GM23338 (cell line): ENCODE data around the gene NIBAN1. TPM values are rescaled to one million over a fixed set of nuclear protein-coding genes. Genes with fewer than 3 reads are reported as not detected.

ENCODE experiments used
- ATAC-seq: fragments of 200-7000 bp; cut with Tn5 transposase; 3 replicates; pipeline ENCODE4 v1.9.1; 2020
- DNase-seq: peaks from one replicate; pipeline ENCODE4 v3.0.0-alpha.2; 2015; ENCODE audit warnings: low spot score
- H2AFZ ChIP-seq: fragments of 200-600 bp; sonication (generic); 2 replicates; pipeline ENCODE4 v1.8.0; 2016; ENCODE audit warnings: antibody characterized with exemption, mild to moderate bottlenecking, moderate library complexity
- H3F3A ChIP-seq: fragments of 200-600 bp; sonication (generic); replicated peaks from 2 replicates; pipeline ENCODE4 v1.8.0; 2017; ENCODE audit warnings: antibody characterized with exemption, mixed run types, low read depth
- H3K27ac ChIP-seq: fragments of 200-600 bp; sonication (generic); 2 replicates; pipeline ENCODE4 v1.6.1; 2016; ENCODE audit warnings: low read depth
- H3K27me3 ChIP-seq: fragments of 200-600 bp; sonication (generic); 2 replicates; pipeline ENCODE4 v1.8.0; 2016; ENCODE audit warnings: mild to moderate bottlenecking, mixed run types, moderate library complexity; ENCODE audit not compliant: insufficient read depth
- H3K36me3 ChIP-seq: fragments of 200-600 bp; sonication (generic); 2 replicates; pipeline ENCODE4 v1.8.0; 2016; ENCODE audit warnings: mild to moderate bottlenecking; ENCODE audit not compliant: insufficient read depth
- H3K4me1 ChIP-seq: fragments of 200-600 bp; sonication (generic); 2 replicates; pipeline ENCODE4 v1.8.0; 2016; ENCODE audit warnings: mild to moderate bottlenecking, moderate library complexity; ENCODE audit not compliant: insufficient read depth
- H3K4me2 ChIP-seq: fragments of 200-600 bp; sonication (generic); 2 replicates; pipeline ENCODE4 v1.7.1; 2017; ENCODE audit warnings: mixed run types
- H3K4me3 ChIP-seq: fragments of 200-600 bp; sonication (generic); 2 replicates; pipeline ENCODE4 v1.6.1; 2016; ENCODE audit warnings: mixed run types
- H3K79me2 ChIP-seq: fragments of 200-600 bp; sonication (generic); replicated peaks from 2 replicates; pipeline ENCODE4 v1.8.0; 2017; ENCODE audit warnings: mild to moderate bottlenecking; ENCODE audit not compliant: insufficient read depth
- H3K9me2 ChIP-seq: fragments of 200-600 bp; sonication (generic); 2 replicates; pipeline ENCODE4 v1.8.0; 2017; ENCODE audit not compliant: insufficient read depth
- H4K20me1 ChIP-seq: fragments of 200-600 bp; sonication (generic); replicated peaks from 2 replicates; pipeline ENCODE4 v1.8.0; 2017; ENCODE audit warnings: mild to moderate bottlenecking; ENCODE audit not compliant: insufficient read depth
- H3K27ac Mint-ChIP-seq: 2 replicates; pipeline ENCODE4 v1.8.0; 2020; ENCODE audit warnings: inconsistent platforms, mild to moderate bottlenecking, moderate library complexity, mixed read lengths
- H3K27me3 Mint-ChIP-seq: 3 replicates; pipeline ENCODE4 v1.8.0; 2022; ENCODE audit warnings: low read depth, mild to moderate bottlenecking, moderate library complexity, mixed read lengths, inconsistent platforms; ENCODE audit not compliant: insufficient read depth, poor library complexity
- H3K36me3 Mint-ChIP-seq: 3 replicates; pipeline ENCODE4 v1.8.0; 2021; ENCODE audit warnings: low read depth, mild to moderate bottlenecking, inconsistent platforms, moderate library complexity, mixed read lengths
- H3K4me1 Mint-ChIP-seq: 3 replicates; pipeline ENCODE4 v1.8.0; 2020; ENCODE audit warnings: mild to moderate bottlenecking, inconsistent platforms, mixed read lengths
- H3K4me3 Mint-ChIP-seq: 3 replicates; pipeline ENCODE4 v1.8.0; 2021; ENCODE audit warnings: moderate library complexity, mild to moderate bottlenecking, inconsistent platforms, mixed read lengths
- H3K9me3 Mint-ChIP-seq: 3 replicates; pipeline ENCODE4 v1.8.0; 2020; ENCODE audit warnings: moderate library complexity, mild to moderate bottlenecking, inconsistent platforms, mixed read lengths
- CREB1 ChIP-seq: fragments of 250-450 bp; sonication (Bioruptor Pico); IDR thresholded peaks from 2 replicates; pipeline ENCODE4 v1.5.0; 2020; ENCODE audit warnings: low read depth, mild to moderate bottlenecking, moderate library complexity
- ETS1 ChIP-seq: IDR thresholded peaks from 2 replicates; pipeline ENCODE4 v1.6.1; 2016; ENCODE audit warnings: antibody characterized with exemption
- EZH2 ChIP-seq: fragments of 200-600 bp; sonication (generic); IDR thresholded peaks from one replicate; pipeline ENCODE4 v1.8.0; 2017; ENCODE audit warnings: antibody characterized with exemption, mild to moderate bottlenecking, low read depth; ENCODE audit not compliant: unreplicated experiment
- EZH2phosphoT487 ChIP-seq: fragments of 200-600 bp; sonication (generic); IDR thresholded peaks from one replicate; pipeline ENCODE4 v1.8.1; 2018; ENCODE audit warnings: antibody characterized with exemption; ENCODE audit not compliant: unreplicated experiment
- JUNB ChIP-seq: IDR thresholded peaks from one replicate; pipeline ENCODE4 v1.6.1; 2016; ENCODE audit warnings: antibody characterized with exemption; ENCODE audit not compliant: unreplicated experiment
- NANOG ChIP-seq: IDR thresholded peaks from 2 replicates; pipeline ENCODE4 v1.6.1; 2016; ENCODE audit warnings: antibody characterized with exemption, borderline replicate concordance
- POLR2AphosphoS5 ChIP-seq: IDR thresholded peaks from 2 replicates; pipeline ENCODE4 v1.6.1; 2016; ENCODE audit warnings: antibody characterized with exemption, low read depth
- STAT1 ChIP-seq: IDR thresholded peaks from one replicate; pipeline ENCODE4 v1.6.1; 2016; ENCODE audit warnings: antibody characterized with exemption; ENCODE audit not compliant: unreplicated experiment
- ZNF114 ChIP-seq: fragments of 250-450 bp; sonication (Bioruptor Pico); IDR thresholded peaks from 2 replicates; pipeline ENCODE4 v1.5.0; 2020; ENCODE audit warnings: mild to moderate bottlenecking, moderate library complexity
- ZNF331 ChIP-seq: fragments of 250-450 bp; sonication (Bioruptor Pico); IDR thresholded peaks from 2 replicates; pipeline ENCODE4 v1.5.0; 2020; ENCODE audit warnings: low read depth, mild to moderate bottlenecking, moderate library complexity
- polyA plus RNA-seq: library from polyadenylated mRNA; unstranded; fragments of >200 nt; fragmentation: Nextera tagmentation; extraction: Ambion mirVana; gene quantifications from 2 replicates; pipeline ENCODE4 v1.2.1, GENCODE V29; 2016
- total RNA-seq: library from RNA; depleted of rRNA; stranded (reverse); fragments of >200 nt; shearing (Covaris generic); gene quantifications from 2 replicates; pipeline ENCODE4 v1.2.3, GENCODE V29; 2014
- TF ChIP-seq, protein P1 (sequence below): fragments of 250-450 bp; sonication (Bioruptor Pico); IDR thresholded peaks from 2 replicates; pipeline ENCODE4 v1.5.0; 2020; ENCODE audit warnings: mild to moderate bottlenecking, moderate library complexity
- TF ChIP-seq, protein P2 (sequence below): IDR thresholded peaks from one replicate; pipeline ENCODE4 v1.6.1; 2018; ENCODE audit warnings: antibody characterized with exemption; ENCODE audit not compliant: unreplicated experiment
- TF ChIP-seq, protein P3 (sequence below), 2 experiments: fragments of 200-600 bp in 1 of 2; sonication (generic) in 1 of 2; conservative IDR thresholded peaks; 2 replicates each; pipeline versions ENCODE4 v1.5.1 to v1.6.1; 2016 to 2017; ENCODE audit warnings: antibody characterized with exemption in 2 of 2, low read depth in 2 of 2, mild to moderate bottlenecking in 2 of 2, moderate library complexity in 1 of 2

Gene NIBAN1
- total and polyA plus RNA-seq, 2 experiments from 2014 or later: 5.5 to 12.3 TPM

- no peaks in the 10 kb centered on the region for H3F3A ChIP-seq
- H3K4me3 Mint-ChIP-seq: no peak overlapping the region
- no peaks in the 10 kb centered on the region for H3K36me3 ChIP-seq
- no peak for ATAC-seq
- H3K27me3 ChIP-seq: no peaks in the 10 kb centered on the region
- no peak overlapping the region for H3K27ac Mint-ChIP-seq
- H3K9me2 ChIP-seq: no peaks in the 10 kb centered on the region
- no peaks in the 10 kb centered on the region for H3K79me2 ChIP-seq
- H3K4me1 Mint-ChIP-seq: no peaks in the 10 kb centered on the region
- no peak for DNase-seq
- H3K27ac ChIP-seq: no peak overlapping the region
- no peaks in the 10 kb centered on the region for H3K9me3 Mint-ChIP-seq
- peaks cover 5% of the 10 kb centered on the region for H3K27me3 Mint-ChIP-seq
- no peaks in the 10 kb centered on the region for H3K36me3 Mint-ChIP-seq
- H3K4me2 ChIP-seq: no peak overlapping the region
- TF ChIP-seq EZH2 (no peak), ZNF114 (CRISPR knock-in tag) (no peak), JUNB (no peak), ETS1 (no peak), CREB1 (no peak), ZNF331 (CRISPR knock-in tag) (no peak), NANOG (no peak), STAT1 (no peak), EZH2phosphoT487 (no peak), POLR2AphosphoS5 (no peak)
- TF ChIP-seq, protein P1, sequence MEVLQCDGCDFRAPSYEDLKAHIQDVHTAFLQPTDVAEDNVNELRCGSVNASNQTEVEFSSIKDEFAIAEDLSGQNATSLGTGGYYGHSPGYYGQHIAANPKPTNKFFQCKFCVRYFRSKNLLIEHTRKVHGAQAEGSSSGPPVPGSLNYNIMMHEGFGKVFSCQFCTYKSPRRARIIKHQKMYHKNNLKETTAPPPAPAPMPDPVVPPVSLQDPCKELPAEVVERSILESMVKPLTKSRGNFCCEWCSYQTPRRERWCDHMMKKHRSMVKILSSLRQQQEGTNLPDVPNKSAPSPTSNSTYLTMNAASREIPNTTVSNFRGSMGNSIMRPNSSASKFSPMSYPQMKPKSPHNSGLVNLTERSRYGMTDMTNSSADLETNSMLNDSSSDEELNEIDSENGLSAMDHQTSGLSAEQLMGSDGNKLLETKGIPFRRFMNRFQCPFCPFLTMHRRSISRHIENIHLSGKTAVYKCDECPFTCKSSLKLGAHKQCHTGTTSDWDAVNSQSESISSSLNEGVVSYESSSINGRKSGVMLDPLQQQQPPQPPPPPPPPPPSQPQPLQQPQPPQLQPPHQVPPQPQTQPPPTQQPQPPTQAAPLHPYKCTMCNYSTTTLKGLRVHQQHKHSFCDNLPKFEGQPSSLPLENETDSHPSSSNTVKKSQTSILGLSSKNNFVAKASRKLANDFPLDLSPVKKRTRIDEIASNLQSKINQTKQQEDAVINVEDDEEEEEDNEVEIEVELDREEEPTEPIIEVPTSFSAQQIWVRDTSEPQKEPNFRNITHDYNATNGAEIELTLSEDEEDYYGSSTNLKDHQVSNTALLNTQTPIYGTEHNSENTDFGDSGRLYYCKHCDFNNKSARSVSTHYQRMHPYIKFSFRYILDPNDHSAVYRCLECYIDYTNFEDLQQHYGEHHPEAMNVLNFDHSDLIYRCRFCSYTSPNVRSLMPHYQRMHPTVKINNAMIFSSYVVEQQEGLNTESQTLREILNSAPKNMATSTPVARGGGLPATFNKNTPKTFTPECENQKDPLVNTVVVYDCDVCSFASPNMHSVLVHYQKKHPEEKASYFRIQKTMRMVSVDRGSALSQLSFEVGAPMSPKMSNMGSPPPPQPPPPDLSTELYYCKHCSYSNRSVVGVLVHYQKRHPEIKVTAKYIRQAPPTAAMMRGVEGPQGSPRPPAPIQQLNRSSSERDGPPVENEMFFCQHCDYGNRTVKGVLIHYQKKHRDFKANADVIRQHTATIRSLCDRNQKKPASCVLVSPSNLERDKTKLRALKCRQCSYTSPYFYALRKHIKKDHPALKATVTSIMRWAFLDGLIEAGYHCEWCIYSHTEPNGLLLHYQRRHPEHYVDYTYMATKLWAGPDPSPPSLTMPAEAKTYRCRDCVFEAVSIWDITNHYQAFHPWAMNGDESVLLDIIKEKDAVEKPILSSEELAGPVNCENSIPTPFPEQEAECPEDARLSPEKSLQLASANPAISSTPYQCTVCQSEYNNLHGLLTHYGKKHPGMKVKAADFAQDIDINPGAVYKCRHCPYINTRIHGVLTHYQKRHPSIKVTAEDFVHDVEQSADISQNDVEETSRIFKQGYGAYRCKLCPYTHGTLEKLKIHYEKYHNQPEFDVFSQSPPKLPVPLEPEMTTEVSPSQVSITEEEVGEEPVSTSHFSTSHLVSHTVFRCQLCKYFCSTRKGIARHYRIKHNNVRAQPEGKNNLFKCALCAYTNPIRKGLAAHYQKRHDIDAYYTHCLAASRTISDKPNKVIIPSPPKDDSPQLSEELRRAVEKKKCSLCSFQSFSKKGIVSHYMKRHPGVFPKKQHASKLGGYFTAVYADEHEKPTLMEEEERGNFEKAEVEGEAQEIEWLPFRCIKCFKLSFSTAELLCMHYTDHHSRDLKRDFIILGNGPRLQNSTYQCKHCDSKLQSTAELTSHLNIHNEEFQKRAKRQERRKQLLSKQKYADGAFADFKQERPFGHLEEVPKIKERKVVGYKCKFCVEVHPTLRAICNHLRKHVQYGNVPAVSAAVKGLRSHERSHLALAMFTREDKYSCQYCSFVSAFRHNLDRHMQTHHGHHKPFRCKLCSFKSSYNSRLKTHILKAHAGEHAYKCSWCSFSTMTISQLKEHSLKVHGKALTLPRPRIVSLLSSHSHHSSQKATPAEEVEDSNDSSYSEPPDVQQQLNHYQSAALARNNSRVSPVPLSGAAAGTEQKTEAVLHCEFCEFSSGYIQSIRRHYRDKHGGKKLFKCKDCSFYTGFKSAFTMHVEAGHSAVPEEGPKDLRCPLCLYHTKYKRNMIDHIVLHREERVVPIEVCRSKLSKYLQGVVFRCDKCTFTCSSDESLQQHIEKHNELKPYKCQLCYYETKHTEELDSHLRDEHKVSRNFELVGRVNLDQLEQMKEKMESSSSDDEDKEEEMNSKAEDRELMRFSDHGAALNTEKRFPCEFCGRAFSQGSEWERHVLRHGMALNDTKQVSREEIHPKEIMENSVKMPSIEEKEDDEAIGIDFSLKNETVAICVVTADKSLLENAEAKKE (CRISPR knock-in tag): no peak
- TF ChIP-seq, protein P2, sequence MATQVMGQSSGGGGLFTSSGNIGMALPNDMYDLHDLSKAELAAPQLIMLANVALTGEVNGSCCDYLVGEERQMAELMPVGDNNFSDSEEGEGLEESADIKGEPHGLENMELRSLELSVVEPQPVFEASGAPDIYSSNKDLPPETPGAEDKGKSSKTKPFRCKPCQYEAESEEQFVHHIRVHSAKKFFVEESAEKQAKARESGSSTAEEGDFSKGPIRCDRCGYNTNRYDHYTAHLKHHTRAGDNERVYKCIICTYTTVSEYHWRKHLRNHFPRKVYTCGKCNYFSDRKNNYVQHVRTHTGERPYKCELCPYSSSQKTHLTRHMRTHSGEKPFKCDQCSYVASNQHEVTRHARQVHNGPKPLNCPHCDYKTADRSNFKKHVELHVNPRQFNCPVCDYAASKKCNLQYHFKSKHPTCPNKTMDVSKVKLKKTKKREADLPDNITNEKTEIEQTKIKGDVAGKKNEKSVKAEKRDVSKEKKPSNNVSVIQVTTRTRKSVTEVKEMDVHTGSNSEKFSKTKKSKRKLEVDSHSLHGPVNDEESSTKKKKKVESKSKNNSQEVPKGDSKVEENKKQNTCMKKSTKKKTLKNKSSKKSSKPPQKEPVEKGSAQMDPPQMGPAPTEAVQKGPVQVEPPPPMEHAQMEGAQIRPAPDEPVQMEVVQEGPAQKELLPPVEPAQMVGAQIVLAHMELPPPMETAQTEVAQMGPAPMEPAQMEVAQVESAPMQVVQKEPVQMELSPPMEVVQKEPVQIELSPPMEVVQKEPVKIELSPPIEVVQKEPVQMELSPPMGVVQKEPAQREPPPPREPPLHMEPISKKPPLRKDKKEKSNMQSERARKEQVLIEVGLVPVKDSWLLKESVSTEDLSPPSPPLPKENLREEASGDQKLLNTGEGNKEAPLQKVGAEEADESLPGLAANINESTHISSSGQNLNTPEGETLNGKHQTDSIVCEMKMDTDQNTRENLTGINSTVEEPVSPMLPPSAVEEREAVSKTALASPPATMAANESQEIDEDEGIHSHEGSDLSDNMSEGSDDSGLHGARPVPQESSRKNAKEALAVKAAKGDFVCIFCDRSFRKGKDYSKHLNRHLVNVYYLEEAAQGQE: no peak
- TF ChIP-seq, protein P3, sequence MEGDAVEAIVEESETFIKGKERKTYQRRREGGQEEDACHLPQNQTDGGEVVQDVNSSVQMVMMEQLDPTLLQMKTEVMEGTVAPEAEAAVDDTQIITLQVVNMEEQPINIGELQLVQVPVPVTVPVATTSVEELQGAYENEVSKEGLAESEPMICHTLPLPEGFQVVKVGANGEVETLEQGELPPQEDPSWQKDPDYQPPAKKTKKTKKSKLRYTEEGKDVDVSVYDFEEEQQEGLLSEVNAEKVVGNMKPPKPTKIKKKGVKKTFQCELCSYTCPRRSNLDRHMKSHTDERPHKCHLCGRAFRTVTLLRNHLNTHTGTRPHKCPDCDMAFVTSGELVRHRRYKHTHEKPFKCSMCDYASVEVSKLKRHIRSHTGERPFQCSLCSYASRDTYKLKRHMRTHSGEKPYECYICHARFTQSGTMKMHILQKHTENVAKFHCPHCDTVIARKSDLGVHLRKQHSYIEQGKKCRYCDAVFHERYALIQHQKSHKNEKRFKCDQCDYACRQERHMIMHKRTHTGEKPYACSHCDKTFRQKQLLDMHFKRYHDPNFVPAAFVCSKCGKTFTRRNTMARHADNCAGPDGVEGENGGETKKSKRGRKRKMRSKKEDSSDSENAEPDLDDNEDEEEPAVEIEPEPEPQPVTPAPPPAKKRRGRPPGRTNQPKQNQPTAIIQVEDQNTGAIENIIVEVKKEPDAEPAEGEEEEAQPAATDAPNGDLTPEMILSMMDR (conservative IDR thresholded peaks at IDR 0.05; ENCODE audit: low read depth in 2 of 2): no peak
- H4K20me1 ChIP-seq: no peaks in the 10 kb centered on the region
- no peak overlapping the region for H3K4me3 ChIP-seq
- H2AFZ ChIP-seq: no peak overlapping the region
- H3K4me1 ChIP-seq: peaks cover 3% of the 10 kb centered on the region; the same call in 1 of the 2 replicates
Observed at GRCh38 chr1:184958554-184959353, 15.6 kb downstream of the NIBAN1 start.
